ENCODE measurements around the gene SRC. TPM values are rescaled to one million over a fixed set of nuclear protein-coding genes. Genes with fewer than 3 reads are reported as not detected.

Gene SRC
- polyA plus RNA-seq, 1 of the 3 experiments (the other 2 are of a cell fraction): 23.8 TPM

DNA sequence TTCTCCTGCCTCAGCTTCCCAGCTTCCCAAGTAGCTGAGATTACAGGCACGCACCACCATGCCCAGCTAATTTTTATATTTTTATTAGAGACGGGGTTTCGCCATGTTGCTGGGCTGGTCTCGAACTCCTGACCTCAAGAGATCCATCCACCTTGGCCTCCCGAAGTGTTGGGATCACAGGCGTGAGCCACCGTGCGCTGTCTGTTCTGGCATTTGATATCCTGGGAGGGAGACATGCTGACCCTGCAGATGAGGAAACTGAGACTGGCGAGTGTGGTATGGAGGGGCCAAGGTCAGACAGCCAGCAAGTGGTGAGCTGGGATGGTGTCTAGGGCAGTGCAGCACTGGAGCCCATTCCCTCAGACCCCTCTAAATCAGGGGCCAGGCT lies 44.6 kb downstream of the SRC start:
- no peaks in the 10 kb centered on the region for H3K79me2 ChIP-seq (ENCODE audit: insufficient read depth)
- TF ChIP-seq, protein P1, sequence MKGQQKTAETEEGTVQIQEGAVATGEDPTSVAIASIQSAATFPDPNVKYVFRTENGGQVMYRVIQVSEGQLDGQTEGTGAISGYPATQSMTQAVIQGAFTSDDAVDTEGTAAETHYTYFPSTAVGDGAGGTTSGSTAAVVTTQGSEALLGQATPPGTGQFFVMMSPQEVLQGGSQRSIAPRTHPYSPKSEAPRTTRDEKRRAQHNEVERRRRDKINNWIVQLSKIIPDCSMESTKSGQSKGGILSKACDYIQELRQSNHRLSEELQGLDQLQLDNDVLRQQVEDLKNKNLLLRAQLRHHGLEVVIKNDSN (IDR thresholded peaks at IDR 0.05; ENCODE audit: borderline replicate concordance, low read depth): no peak
- TF ChIP-seq SMC3 (IDR thresholded peaks at IDR 0.05; ENCODE audit: low read depth, low read length) (no peak), RAD21 (IDR thresholded peaks at IDR 0.05; ENCODE audit: low read length) (no peak), GABPA (IDR thresholded peaks at IDR 0.05; ENCODE audit: low read depth) (no peak), JUND (IDR thresholded peaks at IDR 0.05) (no peak), ELF1 (IDR thresholded peaks at IDR 0.05) (no peak), NRF1 (IDR thresholded peaks at IDR 0.05; ENCODE audit: low read depth, low read length) (no peak), EP300 (IDR thresholded peaks at IDR 0.05; ENCODE audit: borderline replicate concordance in 1 of 2, low read depth in 1 of 2, low read length in 1 of 2) (no peak), CHD2 (IDR thresholded peaks at IDR 0.05; ENCODE audit: low read length, partially characterized antibody) (no peak), MEF2A (IDR thresholded peaks at IDR 0.05; ENCODE audit: borderline replicate concordance, low read depth) (no peak), FOXJ3 (CRISPR knock-in tag; IDR thresholded peaks at IDR 0.05) (no peak), EZH2phosphoT487 (IDR thresholded peaks at IDR 0.05; ENCODE audit: borderline replicate concordance, low read depth) (no peak)
- TF ChIP-seq, protein P2, sequence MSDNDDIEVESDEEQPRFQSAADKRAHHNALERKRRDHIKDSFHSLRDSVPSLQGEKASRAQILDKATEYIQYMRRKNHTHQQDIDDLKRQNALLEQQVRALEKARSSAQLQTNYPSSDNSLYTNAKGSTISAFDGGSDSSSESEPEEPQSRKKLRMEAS (IDR thresholded peaks at IDR 0.05; ENCODE audit: low read depth): no peak
- TF ChIP-seq, protein P3, sequence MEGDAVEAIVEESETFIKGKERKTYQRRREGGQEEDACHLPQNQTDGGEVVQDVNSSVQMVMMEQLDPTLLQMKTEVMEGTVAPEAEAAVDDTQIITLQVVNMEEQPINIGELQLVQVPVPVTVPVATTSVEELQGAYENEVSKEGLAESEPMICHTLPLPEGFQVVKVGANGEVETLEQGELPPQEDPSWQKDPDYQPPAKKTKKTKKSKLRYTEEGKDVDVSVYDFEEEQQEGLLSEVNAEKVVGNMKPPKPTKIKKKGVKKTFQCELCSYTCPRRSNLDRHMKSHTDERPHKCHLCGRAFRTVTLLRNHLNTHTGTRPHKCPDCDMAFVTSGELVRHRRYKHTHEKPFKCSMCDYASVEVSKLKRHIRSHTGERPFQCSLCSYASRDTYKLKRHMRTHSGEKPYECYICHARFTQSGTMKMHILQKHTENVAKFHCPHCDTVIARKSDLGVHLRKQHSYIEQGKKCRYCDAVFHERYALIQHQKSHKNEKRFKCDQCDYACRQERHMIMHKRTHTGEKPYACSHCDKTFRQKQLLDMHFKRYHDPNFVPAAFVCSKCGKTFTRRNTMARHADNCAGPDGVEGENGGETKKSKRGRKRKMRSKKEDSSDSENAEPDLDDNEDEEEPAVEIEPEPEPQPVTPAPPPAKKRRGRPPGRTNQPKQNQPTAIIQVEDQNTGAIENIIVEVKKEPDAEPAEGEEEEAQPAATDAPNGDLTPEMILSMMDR (IDR thresholded peaks at IDR 0.05): no peak
- no peaks in the 10 kb centered on the region for H4K20me1 ChIP-seq (ENCODE audit: insufficient read depth)
- H3K4me1 ChIP-seq (ENCODE audit: control insufficient read depth in 1 of 2, insufficient read depth in 2 of 2, low read depth in 1 of 2, low read length in 1 of 2): peaks cover 0 to 47% of the 10 kb centered on the region in 2 experiments; a peak in 2 of 4 replicates
- no peak overlapping the region for H3K4me2 ChIP-seq
- peak overlapping the region in 1 of 2 experiments; percentile 1; a peak in 1 of 4 replicates for H3K27ac ChIP-seq (ENCODE audit: low read depth in 2 of 2, low read length in 1 of 2)
- H3K9me3 ChIP-seq: no peaks in the 10 kb centered on the region
- H3K36me3 ChIP-seq (replicated peaks in 1 of 2; ENCODE audit: control insufficient read depth in 1 of 2, insufficient read depth in 2 of 2, low read length in 1 of 2): peaks cover 8 to 24% of the 10 kb centered on the region in 2 experiments
- CTCF ChIA-PET: interaction anchor here (0.7 to 1.4 kb wide), 7 partner anchors 59 to 208 kb away, joined by 3 to 4 read pairs (median 3); no protein-coding TSS in a partner anchor
- no peak for DNase-seq
- no peak overlapping the region for H2AFZ ChIP-seq (ENCODE audit: low read depth)
- 98% methylated on average over 8 of the region's 9 CpGs for WGBS (ENCODE audit: low lambda C conversion rate)
- POLR2A ChIA-PET: no interaction called here
- no peaks in the 10 kb centered on the region for H3K9me2 ChIP-seq
- H3K9ac ChIP-seq: no peak overlapping the region
- H3K27me3 ChIP-seq (ENCODE audit: insufficient read depth): no peaks in the 10 kb centered on the region
- no peak overlapping the region for H3K4me3 ChIP-seq (ENCODE audit: low read depth in 2 of 2, low read length in 1 of 2)
- H3F3A ChIP-seq (replicated peaks; ENCODE audit: insufficient read depth): no peaks in the 10 kb centered on the region

DNA sequence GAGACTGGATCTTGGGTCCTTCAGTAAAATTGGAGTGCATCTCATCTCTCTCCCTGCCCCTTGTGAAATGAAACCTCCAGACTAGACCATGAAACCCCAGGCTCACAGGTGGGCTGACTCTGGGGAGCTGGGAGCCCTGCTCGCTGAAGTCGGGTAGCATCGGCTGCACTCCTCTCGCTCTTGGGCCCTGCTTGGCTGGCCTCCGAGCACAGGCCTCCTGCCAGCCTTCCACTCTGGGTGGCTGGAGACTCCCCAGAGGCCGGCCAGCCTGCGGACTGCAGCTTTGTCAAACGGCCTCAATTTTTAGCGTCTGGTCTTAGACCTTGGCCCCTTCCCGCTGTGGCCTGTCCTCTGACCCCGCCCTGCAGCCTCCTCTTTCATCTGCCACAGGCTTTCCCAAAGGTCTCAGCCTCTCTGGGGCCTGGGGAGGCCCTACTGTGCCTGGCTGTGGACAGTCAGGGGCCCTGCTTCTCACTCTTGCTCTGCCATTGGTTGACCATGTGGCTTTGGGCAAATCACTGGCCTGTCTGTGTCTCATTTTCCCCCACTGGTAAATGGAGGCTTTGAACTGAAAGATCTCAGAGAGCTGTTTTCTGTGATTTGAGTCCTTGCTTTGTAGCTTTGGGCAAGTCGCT lies 45.1 kb downstream of the SRC start:
- H3K9ac ChIP-seq: no peak overlapping the region
- peak; percentile 19 for DNase-seq
- H3K27me3 ChIP-seq (ENCODE audit: insufficient read depth): no peaks in the 10 kb centered on the region
- no peaks in the 10 kb centered on the region for H3K79me2 ChIP-seq (ENCODE audit: insufficient read depth)
- no peaks in the 10 kb centered on the region for H3F3A ChIP-seq (replicated peaks; ENCODE audit: insufficient read depth)
- peak overlapping the region in 1 of 2 experiments; percentile 1; a peak in 1 of 4 replicates for H3K27ac ChIP-seq (ENCODE audit: low read depth in 2 of 2, low read length in 1 of 2)
- H2AFZ ChIP-seq (ENCODE audit: low read depth): no peak overlapping the region
- 92% methylated on average over 12 of the region's 12 CpGs for WGBS (ENCODE audit: low lambda C conversion rate)
- no peaks in the 10 kb centered on the region for H4K20me1 ChIP-seq (ENCODE audit: insufficient read depth)
- peaks cover 0 to 48% of the 10 kb centered on the region in 2 experiments; a peak in 2 of 4 replicates for H3K4me1 ChIP-seq (ENCODE audit: control insufficient read depth in 1 of 2, insufficient read depth in 2 of 2, low read depth in 1 of 2, low read length in 1 of 2)
- H3K4me3 ChIP-seq (ENCODE audit: low read depth in 2 of 2, low read length in 1 of 2): no peak overlapping the region
- H3K4me2 ChIP-seq: no peak overlapping the region
- ChIA-PET POLR2A (no interaction called here), CTCF (interaction anchor here (0.7 to 1.4 kb wide), 5 partner anchors 113 to 196 kb away, joined by 3 to 4 read pairs (median 3); no protein-coding TSS in a partner anchor)
- H3K9me3 ChIP-seq: no peaks in the 10 kb centered on the region
- H3K36me3 ChIP-seq (replicated peaks in 1 of 2; ENCODE audit: control insufficient read depth in 1 of 2, insufficient read depth in 2 of 2, low read length in 1 of 2): peaks cover 8 to 19% of the 10 kb centered on the region in 2 experiments
- no peaks in the 10 kb centered on the region for H3K9me2 ChIP-seq
- TF ChIP-seq, protein P4, sequence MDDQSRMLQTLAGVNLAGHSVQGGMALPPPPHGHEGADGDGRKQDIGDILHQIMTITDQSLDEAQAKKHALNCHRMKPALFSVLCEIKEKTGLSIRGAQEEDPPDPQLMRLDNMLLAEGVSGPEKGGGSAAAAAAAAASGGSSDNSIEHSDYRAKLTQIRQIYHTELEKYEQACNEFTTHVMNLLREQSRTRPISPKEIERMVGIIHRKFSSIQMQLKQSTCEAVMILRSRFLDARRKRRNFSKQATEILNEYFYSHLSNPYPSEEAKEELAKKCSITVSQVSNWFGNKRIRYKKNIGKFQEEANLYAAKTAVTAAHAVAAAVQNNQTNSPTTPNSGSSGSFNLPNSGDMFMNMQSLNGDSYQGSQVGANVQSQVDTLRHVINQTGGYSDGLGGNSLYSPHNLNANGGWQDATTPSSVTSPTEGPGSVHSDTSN (IDR thresholded peaks at IDR 0.05): no peak
- TF ChIP-seq NRF1 (IDR thresholded peaks at IDR 0.05; ENCODE audit: low read depth, low read length) (no peak), SMC3 (IDR thresholded peaks at IDR 0.05; ENCODE audit: low read depth, low read length) (no peak), EP300 (IDR thresholded peaks at IDR 0.05; ENCODE audit: borderline replicate concordance in 1 of 2, low read depth in 1 of 2, low read length in 1 of 2) (no peak), FOXJ3 (CRISPR knock-in tag; IDR thresholded peaks at IDR 0.05) (no peak), GABPA (IDR thresholded peaks at IDR 0.05; ENCODE audit: low read depth) (no peak), TAF1 (IDR thresholded peaks at IDR 0.05; ENCODE audit: borderline replicate concordance, low read depth, low read length) (no peak)
- TF ChIP-seq, protein P1 (IDR thresholded peaks at IDR 0.05; ENCODE audit: borderline replicate concordance, low read depth): no peak
- TF ChIP-seq, protein P5, sequence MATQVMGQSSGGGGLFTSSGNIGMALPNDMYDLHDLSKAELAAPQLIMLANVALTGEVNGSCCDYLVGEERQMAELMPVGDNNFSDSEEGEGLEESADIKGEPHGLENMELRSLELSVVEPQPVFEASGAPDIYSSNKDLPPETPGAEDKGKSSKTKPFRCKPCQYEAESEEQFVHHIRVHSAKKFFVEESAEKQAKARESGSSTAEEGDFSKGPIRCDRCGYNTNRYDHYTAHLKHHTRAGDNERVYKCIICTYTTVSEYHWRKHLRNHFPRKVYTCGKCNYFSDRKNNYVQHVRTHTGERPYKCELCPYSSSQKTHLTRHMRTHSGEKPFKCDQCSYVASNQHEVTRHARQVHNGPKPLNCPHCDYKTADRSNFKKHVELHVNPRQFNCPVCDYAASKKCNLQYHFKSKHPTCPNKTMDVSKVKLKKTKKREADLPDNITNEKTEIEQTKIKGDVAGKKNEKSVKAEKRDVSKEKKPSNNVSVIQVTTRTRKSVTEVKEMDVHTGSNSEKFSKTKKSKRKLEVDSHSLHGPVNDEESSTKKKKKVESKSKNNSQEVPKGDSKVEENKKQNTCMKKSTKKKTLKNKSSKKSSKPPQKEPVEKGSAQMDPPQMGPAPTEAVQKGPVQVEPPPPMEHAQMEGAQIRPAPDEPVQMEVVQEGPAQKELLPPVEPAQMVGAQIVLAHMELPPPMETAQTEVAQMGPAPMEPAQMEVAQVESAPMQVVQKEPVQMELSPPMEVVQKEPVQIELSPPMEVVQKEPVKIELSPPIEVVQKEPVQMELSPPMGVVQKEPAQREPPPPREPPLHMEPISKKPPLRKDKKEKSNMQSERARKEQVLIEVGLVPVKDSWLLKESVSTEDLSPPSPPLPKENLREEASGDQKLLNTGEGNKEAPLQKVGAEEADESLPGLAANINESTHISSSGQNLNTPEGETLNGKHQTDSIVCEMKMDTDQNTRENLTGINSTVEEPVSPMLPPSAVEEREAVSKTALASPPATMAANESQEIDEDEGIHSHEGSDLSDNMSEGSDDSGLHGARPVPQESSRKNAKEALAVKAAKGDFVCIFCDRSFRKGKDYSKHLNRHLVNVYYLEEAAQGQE (IDR thresholded peaks at IDR 0.05; ENCODE audit: low read depth, low read length): no peak

Measured in SK-N-SH (cell line).